ENCODE results near the gene GRIFIN. TPM values are rescaled to one million over a fixed set of nuclear protein-coding genes. Genes with fewer than 3 reads are reported as not detected.

GRIFIN gene
- total RNA-seq, 1 donor from 2014 or later: not detected

DNA sequence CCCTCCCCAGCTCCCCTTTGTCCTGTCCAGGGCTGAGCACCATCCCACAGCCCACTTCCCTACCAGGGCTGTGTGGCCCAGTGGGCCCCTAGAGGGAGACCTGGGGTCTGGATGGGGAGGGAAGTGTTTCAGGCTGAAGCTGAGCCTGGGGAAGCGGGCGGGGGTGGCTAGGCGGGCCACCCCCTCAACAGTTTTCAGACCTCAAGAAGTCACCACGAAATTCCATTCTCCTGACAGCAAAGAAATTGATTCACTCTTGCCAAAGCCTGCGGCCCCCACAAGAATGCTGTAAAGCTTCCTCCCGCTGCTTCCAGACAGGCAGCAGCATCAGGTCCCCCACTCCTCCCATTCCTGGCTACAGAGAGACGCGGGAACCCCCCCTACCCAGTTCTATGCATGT, 40.8 kb upstream of the GRIFIN start:
- Mint-ChIP-seq H3K27ac (ENCODE audit: unreplicated experiment) (no peak overlapping the region), H3K9me3 (ENCODE audit: unreplicated experiment) (no peaks in the 10 kb centered on the region), H3K36me3 (ENCODE audit: low read depth, unreplicated experiment) (no peaks in the 10 kb centered on the region), H3K27me3 (ENCODE audit: unreplicated experiment) (peaks cover 22% of the 10 kb centered on the region), H3K4me3 (ENCODE audit: unreplicated experiment) (no peak overlapping the region), H3K4me1 (ENCODE audit: unreplicated experiment) (peaks cover 23% of the 10 kb centered on the region)
- DNase-seq (ENCODE audit: low spot score): no peak
- TF ChIP-seq, protein P1, sequence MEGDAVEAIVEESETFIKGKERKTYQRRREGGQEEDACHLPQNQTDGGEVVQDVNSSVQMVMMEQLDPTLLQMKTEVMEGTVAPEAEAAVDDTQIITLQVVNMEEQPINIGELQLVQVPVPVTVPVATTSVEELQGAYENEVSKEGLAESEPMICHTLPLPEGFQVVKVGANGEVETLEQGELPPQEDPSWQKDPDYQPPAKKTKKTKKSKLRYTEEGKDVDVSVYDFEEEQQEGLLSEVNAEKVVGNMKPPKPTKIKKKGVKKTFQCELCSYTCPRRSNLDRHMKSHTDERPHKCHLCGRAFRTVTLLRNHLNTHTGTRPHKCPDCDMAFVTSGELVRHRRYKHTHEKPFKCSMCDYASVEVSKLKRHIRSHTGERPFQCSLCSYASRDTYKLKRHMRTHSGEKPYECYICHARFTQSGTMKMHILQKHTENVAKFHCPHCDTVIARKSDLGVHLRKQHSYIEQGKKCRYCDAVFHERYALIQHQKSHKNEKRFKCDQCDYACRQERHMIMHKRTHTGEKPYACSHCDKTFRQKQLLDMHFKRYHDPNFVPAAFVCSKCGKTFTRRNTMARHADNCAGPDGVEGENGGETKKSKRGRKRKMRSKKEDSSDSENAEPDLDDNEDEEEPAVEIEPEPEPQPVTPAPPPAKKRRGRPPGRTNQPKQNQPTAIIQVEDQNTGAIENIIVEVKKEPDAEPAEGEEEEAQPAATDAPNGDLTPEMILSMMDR (IDR thresholded peaks at IDR 0.05; ENCODE audit: unreplicated experiment): no peak

DNA sequence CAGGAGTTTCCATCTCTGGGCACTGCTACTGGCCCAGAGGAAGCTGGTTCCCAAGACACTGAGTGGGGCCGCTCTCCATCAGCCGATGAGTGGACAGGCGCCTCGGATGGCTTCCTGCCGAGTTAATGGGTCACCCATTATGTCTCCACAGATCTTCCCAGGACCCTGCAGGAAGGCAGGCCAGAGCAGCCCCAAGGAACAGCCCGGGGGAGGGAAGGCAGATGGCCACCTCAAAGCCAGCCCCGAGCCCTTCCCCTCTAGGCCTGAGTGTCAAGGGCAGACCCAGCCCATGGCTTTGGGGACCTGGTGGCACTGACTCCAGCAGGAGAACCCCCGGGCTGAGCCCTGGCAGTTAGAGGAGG, 40.0 kb upstream of the GRIFIN start:
- Mint-ChIP-seq H3K36me3 (ENCODE audit: low read depth, unreplicated experiment) (no peaks in the 10 kb centered on the region), H3K27ac (ENCODE audit: unreplicated experiment) (no peak overlapping the region), H3K4me3 (ENCODE audit: unreplicated experiment) (no peak overlapping the region), H3K27me3 (ENCODE audit: unreplicated experiment) (peaks cover 21% of the 10 kb centered on the region), H3K4me1 (ENCODE audit: unreplicated experiment) (peaks cover 20% of the 10 kb centered on the region), H3K9me3 (ENCODE audit: unreplicated experiment) (no peaks in the 10 kb centered on the region)
- TF ChIP-seq, protein P1 (IDR thresholded peaks at IDR 0.05; ENCODE audit: unreplicated experiment): no peak
- no peak for DNase-seq (ENCODE audit: low spot score)

DNA sequence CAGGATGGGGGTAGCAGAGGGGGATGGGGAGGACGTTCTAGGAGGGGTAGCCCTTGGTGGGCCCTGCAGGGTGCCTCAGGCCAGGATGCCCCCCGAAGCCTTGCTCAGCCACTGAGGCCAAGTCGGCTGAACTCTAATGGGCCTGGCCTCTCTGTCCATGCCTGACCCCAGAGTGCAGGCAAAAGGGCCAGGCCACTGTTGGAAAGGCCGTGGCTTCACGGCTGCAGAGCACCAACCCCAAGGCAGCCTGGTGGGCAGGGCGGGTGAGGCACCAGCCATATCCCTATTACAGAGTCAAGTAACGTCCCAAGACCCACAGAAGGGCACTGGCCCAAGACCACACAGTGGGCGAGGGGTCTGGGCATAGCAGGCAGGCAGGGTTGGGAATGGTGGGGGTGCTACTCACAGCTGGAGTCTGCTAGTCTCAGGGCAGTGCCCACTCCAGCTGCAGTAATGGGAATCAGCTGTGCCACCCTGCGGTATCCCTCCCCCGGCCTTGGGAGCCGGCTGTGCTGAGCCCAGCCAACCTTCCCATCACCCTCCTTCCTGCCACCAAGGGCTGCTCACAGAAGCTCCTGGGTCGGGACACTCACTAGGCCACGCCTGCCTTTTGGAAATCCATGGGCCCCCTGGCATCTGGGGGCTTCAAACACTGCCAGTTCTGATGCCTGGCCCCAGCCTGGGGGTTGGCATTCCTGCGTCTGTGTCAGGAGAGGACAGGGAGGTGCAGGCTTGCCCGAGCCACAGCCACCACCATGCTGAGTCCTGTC, 39.4 kb upstream of the GRIFIN start:
- no peak for DNase-seq (ENCODE audit: low spot score)
- H3K9me3 Mint-ChIP-seq (ENCODE audit: unreplicated experiment): no peaks in the 10 kb centered on the region
- peaks cover 20% of the 10 kb centered on the region for H3K4me1 Mint-ChIP-seq (ENCODE audit: unreplicated experiment)
- H3K27ac Mint-ChIP-seq (ENCODE audit: unreplicated experiment): no peak overlapping the region
- peaks cover 21% of the 10 kb centered on the region for H3K27me3 Mint-ChIP-seq (ENCODE audit: unreplicated experiment)
- no peak overlapping the region for H3K4me3 Mint-ChIP-seq (ENCODE audit: unreplicated experiment)
- no peaks in the 10 kb centered on the region for H3K36me3 Mint-ChIP-seq (ENCODE audit: low read depth, unreplicated experiment)
- TF ChIP-seq, protein P1 (IDR thresholded peaks at IDR 0.05; ENCODE audit: unreplicated experiment): no peak

GRCh38 chr7:2514473-2515423, 38.5 kb upstream of the GRIFIN start:
- Mint-ChIP-seq H3K27me3 (ENCODE audit: unreplicated experiment) (peaks cover 21% of the 10 kb centered on the region), H3K4me1 (ENCODE audit: unreplicated experiment) (peaks cover 22% of the 10 kb centered on the region), H3K27ac (ENCODE audit: unreplicated experiment) (no peak overlapping the region), H3K4me3 (ENCODE audit: unreplicated experiment) (no peak overlapping the region), H3K9me3 (ENCODE audit: unreplicated experiment) (no peaks in the 10 kb centered on the region), H3K36me3 (ENCODE audit: low read depth, unreplicated experiment) (no peaks in the 10 kb centered on the region)
- DNase-seq (ENCODE audit: low spot score): no peak
- TF ChIP-seq, protein P1 (IDR thresholded peaks at IDR 0.05; ENCODE audit: unreplicated experiment): no peak
